Nephron progenitor cell (in vitro differentiated cells): ENCODE results near the gene FGD2.

Source experiments
- DNase-seq: peaks from one replicate; pipeline ENCODE4 v3.0.0; 2021
- H3K27ac Mint-ChIP-seq: 2 replicates; pipeline ENCODE4 v1.8.0; 2021; ENCODE audit warnings: mild to moderate bottlenecking, moderate library complexity, mixed read lengths
- H3K27me3 Mint-ChIP-seq: 2 replicates; pipeline ENCODE4 v1.8.0; 2021; ENCODE audit warnings: mild to moderate bottlenecking, low read depth, mixed read lengths; ENCODE audit not compliant: poor library complexity
- H3K36me3 Mint-ChIP-seq: 2 replicates; pipeline ENCODE4 v1.8.0; 2021; ENCODE audit warnings: low read depth, mixed read lengths
- H3K4me1 Mint-ChIP-seq: 2 replicates; pipeline ENCODE4 v1.8.0; 2021; ENCODE audit warnings: mixed read lengths
- H3K4me3 Mint-ChIP-seq: 2 replicates; pipeline ENCODE4 v1.8.0; 2021; ENCODE audit warnings: mild to moderate bottlenecking, moderate library complexity, mixed read lengths
- H3K9me3 Mint-ChIP-seq: 2 replicates; pipeline ENCODE4 v1.8.0; 2021; ENCODE audit warnings: mild to moderate bottlenecking, moderate library complexity, mixed read lengths
- CTCF ChIP-seq: fragments of 200-600 bp; sonication (generic); IDR thresholded peaks from 2 replicates; pipeline ENCODE4 v1.5.0; 2021; ENCODE audit warnings: antibody characterized with exemption

The FGD2 gene

GRCh38 chr6:37011656-37012378 is 6.4 kb downstream of the FGD2 start:
- Mint-ChIP-seq H3K36me3 (no peaks in the 10 kb centered on the region), H3K27ac (no peak overlapping the region), H3K27me3 (peaks cover 21% of the 10 kb centered on the region), H3K9me3 (no peaks in the 10 kb centered on the region), H3K4me1 (peaks cover 12% of the 10 kb centered on the region), H3K4me3 (no peak overlapping the region)
- DNase-seq, result no peak
- no peak for TF ChIP-seq CTCF

- H3K9me3 Mint-ChIP-seq, result no peaks in the 10 kb centered on the region
- no peak for TF ChIP-seq CTCF
- no peak for DNase-seq
- H3K27ac Mint-ChIP-seq, result no peak overlapping the region
- H3K4me1 Mint-ChIP-seq, result peaks cover 17% of the 10 kb centered on the region
- H3K4me3 Mint-ChIP-seq, result no peak overlapping the region
- no peaks in the 10 kb centered on the region for H3K36me3 Mint-ChIP-seq
- H3K27me3 Mint-ChIP-seq, result peaks cover 8% of the 10 kb centered on the region
Measured at GRCh38 chr6:37013516-37014491, 8.3 kb downstream of the FGD2 start.

- no peaks in the 10 kb centered on the region for H3K36me3 Mint-ChIP-seq
- H3K27me3 Mint-ChIP-seq, result peaks cover 8% of the 10 kb centered on the region
- H3K4me1 Mint-ChIP-seq, result peaks cover 10% of the 10 kb centered on the region
- no peaks in the 10 kb centered on the region for H3K9me3 Mint-ChIP-seq
- no peak for DNase-seq
- no peak for TF ChIP-seq CTCF
- no peak overlapping the region for H3K27ac Mint-ChIP-seq
- H3K4me3 Mint-ChIP-seq, result no peak overlapping the region
Measured at GRCh38 chr6:37014667-37015066, 9.2 kb downstream of the FGD2 start.

- peaks cover 10% of the 10 kb centered on the region for H3K4me1 Mint-ChIP-seq
- TF ChIP-seq CTCF, result no peak
- H3K27me3 Mint-ChIP-seq, result peaks cover 7% of the 10 kb centered on the region
- H3K4me3 Mint-ChIP-seq, result no peak overlapping the region
- H3K36me3 Mint-ChIP-seq, result no peaks in the 10 kb centered on the region
- H3K27ac Mint-ChIP-seq, result peak overlapping the region; percentile 39
- no peak for DNase-seq
- H3K9me3 Mint-ChIP-seq, result no peaks in the 10 kb centered on the region
Measured at GRCh38 chr6:37015532-37015931, 10.1 kb downstream of the FGD2 start.

- H3K4me1 Mint-ChIP-seq, result peaks cover 16% of the 10 kb centered on the region
Measured at GRCh38 chr6:37016995-37017394, 11.5 kb downstream of the FGD2 start.

More at GRCh38 chr6:37016995-37017394, 11.5 kb downstream of the FGD2 start:
- DNase-seq, result no peak
- Mint-ChIP-seq H3K27ac (no peak overlapping the region), H3K36me3 (no peaks in the 10 kb centered on the region), H3K27me3 (peaks cover 11% of the 10 kb centered on the region), H3K4me3 (no peak overlapping the region), H3K9me3 (no peaks in the 10 kb centered on the region)
- no peak for TF ChIP-seq CTCF
